HepG2 (cell line): ENCODE measurements around the gene CCND2. TPM values are rescaled to one million over a fixed set of nuclear protein-coding genes. Genes with fewer than 3 reads are reported as not detected.

Experiments
- ATAC-seq: fragments of 200-7000 bp; cut with Tn5 transposase; 3 replicates; pipeline ENCODE4 v1.9.1; 2020; ENCODE audit warnings: mild to moderate bottlenecking, moderate library complexity
- BruUV-seq: library from RNA; stranded (reverse); fragments of 400-500 nt; replicated peaks from 2 replicates; lab custom pipeline; 2021; lab: Mats Ljungman, UMichigan
- CTCF ChIA-PET: fragments of 300-600 bp; formaldehyde crosslinking; extraction: SDS; loops from one replicate; lab custom pipeline; 2021; ENCODE audit warnings: low total read pairs, inconsistent platforms, low intra/inter-chr PET ratio; lab: Yijun Ruan, JAX
- POLR2A ChIA-PET: fragments of 350-600 bp; sonication (Branson Sonifier 250); formaldehyde crosslinking; loops from one replicate; lab custom pipeline; 2020; ENCODE audit warnings: antibody characterized with exemption, inconsistent platforms; lab: Yijun Ruan, JAX
- DNase-seq: peaks from one replicate; pipeline ENCODE4 v3.0.0-alpha.2; 2015; ENCODE audit warnings: low spot score
- FAIRE-seq: peaks from 3 replicates; lab custom pipeline; 2011; peaks lifted over from hg19 to GRCh38; lab: Jason Lieb, UNC
- H2AFZ ChIP-seq: one replicate; pipeline ENCODE4 v1.6.1; 2011; ENCODE audit warnings: low read length, inconsistent platforms
- H3K27ac ChIP-seq: fragments of 300-600 bp; 3 replicates; pipeline ENCODE4 v1.8.0; 2011; ENCODE audit warnings: mixed run types, mild to moderate bottlenecking, mixed read lengths, low read length, inconsistent platforms; ENCODE audit not compliant: insufficient read depth; ENCODE audit errors: extremely low read length
- H3K27me3 ChIP-seq, 2 experiments: fragments of 200-600 bp in 1 of 2; 2 replicates in 1 of 2; 3 replicates in 1 of 2; pipeline versions ENCODE4 v1.6.0 to v1.8.0; 2011; ENCODE audit warnings: low read length in 2 of 2, mild to moderate bottlenecking in 2 of 2, moderate library complexity in 2 of 2, inconsistent platforms in 1 of 2; ENCODE audit not compliant: insufficient read depth in 2 of 2, control insufficient read depth in 1 of 2
- H3K36me3 ChIP-seq, 2 experiments: fragments of 200-600 bp in 1 of 2; replicated peaks in 1 of 2; 2 replicates in 1 of 2; 3 replicates in 1 of 2; pipeline versions ENCODE4 v1.5.1 to v1.8.0; 2011; ENCODE audit warnings: low read length in 2 of 2, inconsistent platforms in 1 of 2; ENCODE audit not compliant: insufficient read depth in 2 of 2, control insufficient read depth in 1 of 2
- H3K4me1 ChIP-seq: 2 replicates; pipeline ENCODE4 v1.5.1; 2012; ENCODE audit warnings: low read length, inconsistent platforms; ENCODE audit not compliant: insufficient read depth
- H3K4me2 ChIP-seq: 2 replicates; pipeline ENCODE4 v1.6.0; 2011; ENCODE audit warnings: low read depth, low read length, inconsistent platforms
- H3K4me3 ChIP-seq, 3 experiments: fragments of 200-600 bp in 1 of 3; sonication (generic), shearing (Covaris generic) in 1 of 3; replicated peaks in 1 of 3; 2 replicates each; pipeline ENCODE4 v1.5.1; 2011 to 2016; ENCODE audit warnings: low read length in 3 of 3, inconsistent platforms in 2 of 3, low read depth in 2 of 3, mild to moderate bottlenecking in 2 of 3, control low read depth in 1 of 3, mixed read lengths in 1 of 3; ENCODE audit not compliant: insufficient read depth in 1 of 3
- H3K79me2 ChIP-seq: one replicate; pipeline ENCODE4 v1.6.1; 2011; ENCODE audit warnings: low read length, inconsistent platforms; ENCODE audit not compliant: insufficient read depth
- H3K9ac ChIP-seq: 2 replicates; pipeline ENCODE4 v1.6.0; 2011; ENCODE audit warnings: mild to moderate bottlenecking, low read depth, low read length, inconsistent platforms; ENCODE audit not compliant: insufficient read depth
- H3K9me3 ChIP-seq: 2 replicates; pipeline ENCODE4 v1.5.1; 2012; ENCODE audit warnings: mild to moderate bottlenecking, low read length
- H4K20me1 ChIP-seq: 2 replicates; pipeline ENCODE4 v1.6.0; 2011; ENCODE audit warnings: inconsistent platforms, mild to moderate bottlenecking, low read length, moderate library complexity; ENCODE audit not compliant: insufficient read depth
- ATAD3A ChIP-seq: sonication (generic); formaldehyde crosslinking; IDR thresholded peaks from 2 replicates; pipeline ENCODE4 v1.4.0; 2020; ENCODE audit warnings: missing genetic modification reagents
- HOXA7 ChIP-seq: sonication (generic); formaldehyde crosslinking; IDR thresholded peaks from 2 replicates; pipeline ENCODE4 v1.8.1; 2022; ENCODE audit warnings: mild to moderate bottlenecking, missing genetic modification reagents, moderate library complexity
- JDP2 ChIP-seq: sonication (generic); formaldehyde crosslinking; IDR thresholded peaks from 2 replicates; pipeline ENCODE4 v1.8.1; 2022; ENCODE audit warnings: missing genetic modification reagents, borderline replicate concordance
- MIER3 ChIP-seq: IDR thresholded peaks from 2 replicates; pipeline ENCODE4 v1.6.1; 2016; ENCODE audit warnings: missing compliant biosample characterization, borderline replicate concordance
- NFKBIZ ChIP-seq: IDR thresholded peaks from 2 replicates; pipeline ENCODE4 v1.6.1; 2018; ENCODE audit warnings: missing genetic modification reagents, missing compliant biosample characterization
- NR2C2 ChIP-seq: sonication (generic); formaldehyde crosslinking; IDR thresholded peaks from 2 replicates; pipeline ENCODE4 v1.4.0; 2020; ENCODE audit warnings: missing genetic modification reagents, mild to moderate bottlenecking, moderate library complexity, borderline replicate concordance
- POGZ ChIP-seq: sonication (generic); formaldehyde crosslinking; IDR thresholded peaks from 2 replicates; pipeline ENCODE4 v1.4.0; 2020; ENCODE audit warnings: mild to moderate bottlenecking, missing genetic modification reagents
- PPARG ChIP-seq: conservative IDR thresholded peaks from 2 replicates; pipeline ENCODE4 v1.6.1; 2016; ENCODE audit warnings: missing biosample characterization, missing genetic modification reagents
- RERE ChIP-seq: IDR thresholded peaks from 2 replicates; pipeline ENCODE4 v1.6.1; 2016; ENCODE audit warnings: low read depth, missing genetic modification reagents, missing compliant biosample characterization
- ZNF282 ChIP-seq: fragments of 450-650 bp; IDR thresholded peaks from 2 replicates; pipeline ENCODE4 v1.6.1; 2018; ENCODE audit not compliant: partially characterized antibody
- ZNF407 ChIP-seq: sonication (generic); formaldehyde crosslinking; IDR thresholded peaks from one replicate; pipeline ENCODE4 v1.5.1; 2020; ENCODE audit warnings: mild to moderate bottlenecking, missing genetic modification reagents; ENCODE audit errors: not compliant biosample characterization
- WGBS: methylation state at CpG from one replicate; pipeline ENCODE4 v1.1.6; 2017; ENCODE audit warnings: low lambda C conversion rate; 5-methylcytosine and 5-hydroxymethylcytosine counted together
- in situ Hi-C: cut with HindIII; loops from 2 replicates; pipeline ENCODE4 v1.10.0; 2017; ENCODE audit warnings: low pct_unique_long_range_greater_than_20kb; ENCODE audit not compliant: extremely low pct_ligation_motif_present
- intact Hi-C: fragments of 100-400 bp; cut with micrococcal nuclease; formaldehyde crosslinking; loops from one replicate; pipeline ENCODE4 v1.10.0; 2022; ENCODE audit not compliant: unreplicated experiment
- polyA plus RNA-seq, 8 experiments: library from polyadenylated mRNA; depleted of rRNA in 3 of 8; stranded (reverse) in 7 of 8; unstranded in 1 of 8; fragments of >200 nt; fragmentation: Illumina TruSeq in 4 of 8; extraction: Trizol in 4 of 8; gene quantifications; 2 replicates each; pipeline versions ENCODE4 v1.2.1 to v1.2.3, GENCODE V29; 2011 to 2016; ENCODE audit warnings: low read depth in 4 of 8, missing spikeins in 1 of 8, mixed read lengths in 1 of 8; ENCODE audit not compliant: insufficient read depth in 1 of 8
- total RNA-seq, 5 experiments: library from RNA; depleted of rRNA; stranded (reverse); fragments of >200 nt; fragmentation: Illumina TruSeq; extraction: Trizol; gene quantifications; 2 replicates each; pipeline ENCODE4 v1.2.3, GENCODE V29; 2016; ENCODE audit warnings: low read depth in 1 of 5

Gene CCND2
- total and polyA plus RNA-seq, 2 of the 13 experiments (the other 11 are each of a cell fraction or from before 2014, with no cell fraction given), result 0.61 to 1.4 TPM

GRCh38 chr12:4240981-4241380 lies 32.6 kb upstream of the CCND2 start:
- Histone ChIP-seq H3K4me1 (no peaks in the 10 kb centered on the region), H3K9me3 (no peaks in the 10 kb centered on the region; the same call in 1 of the 2 replicates), H3K4me2 (no peak overlapping the region), H3K36me3 (no peaks in the 10 kb centered on the region), H3K79me2 (no peaks in the 10 kb centered on the region), H3K9ac (no peak overlapping the region), H3K27me3 (peaks cover 3 to 20% of the 10 kb centered on the region in 2 experiments; a peak in 3 of 5 replicates), H3K27ac (no peak overlapping the region), H2AFZ (no peak overlapping the region), H3K4me3 (no peak overlapping the region), H4K20me1 (no peaks in the 10 kb centered on the region)
- in situ Hi-C loops (no loop called here), intact Hi-C loops (no loop called here)
- ATAC-seq, result no peak
- no peak for DNase-seq
- BruUV-seq, result no TSS peak
- FAIRE-seq, result no peak
- ChIA-PET POLR2A (no interaction called here), CTCF (no interaction called here)
- 43% methylated on average over 3 of the region's 5 CpGs for WGBS
- TF ChIP-seq RERE (CRISPR knock-in tag) (no peak), NR2C2 (CRISPR knock-in tag) (no peak), ATAD3A (CRISPR knock-in tag) (no peak), PPARG (CRISPR knock-in tag) (no peak), NFKBIZ (CRISPR knock-in tag) (no peak), ZNF407 (CRISPR knock-in tag) (no peak), MIER3 (CRISPR knock-in tag) (no peak), JDP2 (CRISPR knock-in tag) (no peak), HOXA7 (CRISPR knock-in tag) (no peak), POGZ (CRISPR knock-in tag) (no peak), ZNF282 (no peak)
